CD4-positive, alpha-beta T cell treated with Interleukin-2 at 100 ng/mL for 4 hours (primary cell): ENCODE results near the gene TMEM252.

Experiments
- DNase-seq: peaks from one replicate; pipeline ENCODE4 v3.0.0-alpha.2; 2020; ENCODE audit warnings: low spot score

TMEM252 gene

DNA sequence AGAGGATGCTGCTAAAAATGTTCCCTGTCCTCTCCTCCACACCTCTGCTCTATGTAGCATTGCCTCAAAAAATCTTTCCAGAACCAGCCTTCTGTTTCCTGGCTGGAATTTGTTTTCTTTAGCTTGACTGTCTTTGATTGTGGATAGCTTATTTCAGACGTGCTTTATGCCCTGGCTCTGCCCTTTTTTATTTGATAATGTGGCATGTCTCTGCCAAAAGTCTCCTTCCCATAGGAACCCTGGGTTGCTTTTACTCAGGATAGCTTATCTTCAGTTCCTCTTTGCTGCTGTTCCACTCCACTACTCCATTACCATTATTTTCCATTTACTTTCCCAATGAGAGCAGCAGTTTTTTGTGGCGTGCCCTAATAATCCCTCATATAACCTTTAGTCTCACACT lies 885 bp upstream of the TMEM252 start:
- DNase-seq = no peak

DNA sequence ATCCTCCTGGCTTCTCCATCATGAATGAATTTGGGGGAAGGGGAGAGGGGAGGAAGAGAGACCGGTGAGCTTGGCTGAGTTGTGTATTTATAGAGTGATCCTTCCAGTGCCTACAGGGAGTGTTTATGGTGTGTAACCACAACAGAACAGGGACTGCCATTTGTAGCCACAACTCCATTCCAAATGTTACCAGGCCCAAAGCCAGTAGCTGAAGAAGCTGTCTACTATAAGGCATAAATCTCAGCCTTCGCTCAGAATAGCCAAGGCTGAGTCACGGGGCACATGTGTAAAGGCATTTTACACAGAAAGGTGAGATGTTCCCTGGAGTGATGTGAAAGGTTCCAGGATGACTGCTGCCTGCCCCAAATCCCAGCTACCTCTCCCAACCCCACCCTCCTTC lies 2.5 kb downstream of the TMEM252 start:
- DNase-seq = no peak

DNA sequence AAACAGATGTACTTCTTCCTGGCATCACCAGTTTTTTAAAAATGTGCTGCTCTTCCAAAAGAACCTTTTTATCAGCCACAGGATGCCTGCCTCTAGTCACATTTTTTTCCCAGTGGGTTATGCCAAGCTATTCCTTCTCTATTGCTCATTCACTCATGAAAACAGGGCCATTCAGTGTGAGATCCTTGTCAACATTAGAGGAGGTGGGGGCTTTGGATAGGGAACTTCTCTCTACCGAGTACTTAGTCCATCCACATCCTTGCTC lies 3.1 kb downstream of the TMEM252 start:
- no peak for DNase-seq

DNA sequence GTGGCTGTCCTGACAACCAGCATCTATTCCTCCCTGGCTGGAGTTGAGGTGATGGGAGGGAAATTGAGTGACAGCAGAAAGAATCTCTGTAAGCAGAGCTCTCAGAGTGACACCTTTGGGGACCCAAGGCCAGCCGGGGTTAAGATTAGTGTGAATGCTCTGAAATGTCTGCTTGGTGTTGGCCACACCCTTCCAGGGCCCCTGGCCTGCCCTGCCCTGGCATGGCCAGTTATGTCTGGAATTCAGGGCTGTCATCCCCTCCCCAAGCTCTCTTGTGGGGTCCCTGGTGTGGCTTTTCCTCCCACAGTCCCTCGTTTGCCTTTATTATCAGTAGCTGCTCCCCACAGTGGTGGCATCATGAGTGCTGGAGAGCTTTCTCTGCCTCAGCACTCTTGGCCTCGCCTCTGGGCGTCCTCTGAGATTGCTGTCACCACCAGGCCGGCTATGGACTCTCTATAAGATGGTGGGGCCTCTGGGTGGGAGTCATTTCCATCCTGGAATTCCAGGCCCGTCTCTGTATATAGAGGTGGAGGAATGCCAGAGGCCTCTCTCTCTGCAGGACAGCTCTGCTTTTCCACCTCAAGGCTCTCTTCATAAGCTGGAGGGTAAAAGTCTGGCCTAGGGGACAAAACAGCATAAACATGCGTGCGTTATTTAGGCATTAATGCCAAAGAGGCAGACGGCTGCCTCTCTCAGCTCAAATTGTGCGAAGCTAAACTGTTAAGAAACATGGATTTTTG lies 3.6 kb downstream of the TMEM252 start:
- no peak for DNase-seq

DNA sequence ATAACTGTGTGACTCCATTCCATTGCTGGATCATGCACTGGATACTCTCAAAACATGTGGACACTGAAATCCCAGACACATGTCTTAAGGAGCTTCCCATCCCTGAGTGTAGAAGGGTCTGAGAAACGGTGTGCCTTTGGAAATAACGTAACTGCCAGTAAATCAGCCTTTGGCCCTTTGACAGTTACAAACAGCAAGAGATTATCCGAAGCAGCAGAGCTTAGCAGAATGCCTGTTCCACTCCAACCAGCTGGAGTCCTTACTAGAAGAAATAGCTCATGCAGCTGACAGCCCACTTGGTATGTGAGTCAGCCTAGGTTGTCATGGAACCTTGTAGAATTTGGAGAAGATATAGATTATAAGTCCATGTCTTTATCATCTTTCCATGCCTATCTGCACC lies 7.0 kb downstream of the TMEM252 start:
- DNase-seq = no peak

DNA sequence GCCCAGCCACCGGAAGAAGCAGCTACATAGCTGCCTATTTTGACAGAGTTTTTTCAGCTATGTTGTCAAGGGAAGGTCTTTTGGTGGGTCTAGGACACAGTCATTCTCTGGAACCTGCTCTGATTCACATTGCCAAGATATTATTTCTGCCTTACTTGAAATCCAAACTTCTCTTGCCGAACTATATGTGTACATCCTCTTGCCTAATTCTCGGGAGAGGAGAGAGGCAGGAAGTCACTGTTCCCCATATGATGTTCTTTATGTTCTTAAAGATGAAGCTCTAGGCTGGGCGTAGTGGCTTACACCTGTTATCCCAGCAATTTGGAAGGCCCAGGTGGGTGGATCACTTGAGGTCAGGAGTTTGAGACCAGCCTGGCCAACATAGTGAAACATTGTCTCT lies 8.6 kb downstream of the TMEM252 start:
- DNase-seq = no peak

DNA sequence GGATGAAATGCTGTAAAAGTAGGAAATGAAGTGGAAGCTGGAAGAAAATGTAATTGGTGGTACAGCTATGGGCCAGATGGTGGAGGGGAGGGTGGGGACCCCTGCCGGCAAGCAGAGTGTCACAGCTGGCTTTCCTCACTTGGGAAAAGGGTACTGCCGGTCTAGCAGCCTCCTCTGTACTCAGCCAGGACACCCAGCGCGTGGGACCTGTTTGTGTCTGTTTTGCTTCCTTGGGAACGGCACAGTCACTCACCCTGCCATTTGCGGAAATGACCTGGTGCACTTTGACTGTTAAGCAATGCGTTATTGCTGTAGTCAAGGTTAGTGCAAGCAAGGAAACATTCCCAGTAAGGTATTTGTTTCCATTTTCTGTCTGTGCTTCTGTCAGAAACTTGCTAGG lies 10.1 kb downstream of the TMEM252 start:
- no peak for DNase-seq

DNA sequence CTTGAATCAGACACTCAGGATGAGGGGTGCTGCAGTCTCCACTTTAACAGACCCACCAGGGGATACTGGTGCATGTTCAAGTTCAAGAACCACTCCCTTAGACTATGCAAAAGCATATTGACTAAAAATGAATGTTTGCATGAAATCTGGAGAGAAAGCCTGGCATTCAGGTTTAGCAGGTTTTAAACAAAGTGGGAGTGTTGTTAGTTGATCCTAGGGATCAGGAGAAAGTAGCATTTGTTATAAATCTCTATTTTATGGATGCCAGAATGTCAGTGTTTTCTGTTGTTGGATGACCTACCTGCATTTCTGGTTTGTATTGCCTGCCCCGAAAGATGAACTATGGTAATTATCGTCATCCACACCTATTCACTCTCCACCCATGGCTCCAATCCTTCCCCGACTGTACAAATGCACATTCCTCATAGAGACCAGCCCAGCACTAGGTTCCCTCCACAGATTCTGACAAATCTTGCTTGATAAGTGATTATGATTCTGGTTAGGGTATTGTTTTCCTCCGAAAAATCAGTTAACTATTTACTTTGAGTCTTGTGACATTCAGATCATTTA lies 17.2 kb downstream of the TMEM252 start:
- DNase-seq = no peak

DNA sequence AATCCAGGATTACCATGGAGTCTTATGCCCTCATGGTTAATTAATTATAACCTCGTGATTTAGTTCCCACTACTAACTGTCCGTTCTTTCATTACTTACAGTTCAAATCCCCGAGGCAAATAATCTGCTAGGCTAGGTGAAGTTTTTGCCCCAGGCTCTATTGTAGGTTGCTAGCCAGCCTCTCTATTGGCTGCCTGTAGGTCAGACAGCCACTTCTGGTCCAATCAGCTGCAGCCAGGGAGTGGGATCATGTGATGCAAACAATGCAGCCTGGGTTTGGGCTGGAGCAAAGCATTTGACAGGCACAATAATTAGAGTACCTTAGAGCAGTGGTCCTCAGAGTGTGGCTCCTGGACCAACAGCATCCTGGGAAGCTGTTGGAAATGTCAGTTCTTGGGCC lies 17.7 kb downstream of the TMEM252 start:
- DNase-seq = no peak

DNA sequence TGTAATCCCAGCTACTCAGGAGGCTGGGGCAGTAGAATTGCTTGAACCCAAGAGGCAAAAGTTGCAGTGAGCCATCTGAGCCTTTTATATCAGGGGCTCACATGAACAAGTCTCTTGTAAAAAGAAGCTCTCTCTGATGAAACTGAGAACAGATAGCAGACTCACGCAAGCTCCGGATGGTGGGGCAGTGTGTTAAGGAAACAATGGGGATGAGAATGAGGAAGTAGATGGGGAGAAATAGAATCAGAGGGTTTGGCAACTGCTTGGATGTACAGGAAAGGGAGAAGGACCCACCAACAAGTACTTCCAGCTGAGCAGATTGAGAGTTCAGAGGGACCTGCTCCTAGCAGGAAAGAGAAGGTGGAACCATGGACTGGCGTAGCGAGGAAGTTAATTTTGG lies 18.6 kb downstream of the TMEM252 start:
- no peak for DNase-seq

DNA sequence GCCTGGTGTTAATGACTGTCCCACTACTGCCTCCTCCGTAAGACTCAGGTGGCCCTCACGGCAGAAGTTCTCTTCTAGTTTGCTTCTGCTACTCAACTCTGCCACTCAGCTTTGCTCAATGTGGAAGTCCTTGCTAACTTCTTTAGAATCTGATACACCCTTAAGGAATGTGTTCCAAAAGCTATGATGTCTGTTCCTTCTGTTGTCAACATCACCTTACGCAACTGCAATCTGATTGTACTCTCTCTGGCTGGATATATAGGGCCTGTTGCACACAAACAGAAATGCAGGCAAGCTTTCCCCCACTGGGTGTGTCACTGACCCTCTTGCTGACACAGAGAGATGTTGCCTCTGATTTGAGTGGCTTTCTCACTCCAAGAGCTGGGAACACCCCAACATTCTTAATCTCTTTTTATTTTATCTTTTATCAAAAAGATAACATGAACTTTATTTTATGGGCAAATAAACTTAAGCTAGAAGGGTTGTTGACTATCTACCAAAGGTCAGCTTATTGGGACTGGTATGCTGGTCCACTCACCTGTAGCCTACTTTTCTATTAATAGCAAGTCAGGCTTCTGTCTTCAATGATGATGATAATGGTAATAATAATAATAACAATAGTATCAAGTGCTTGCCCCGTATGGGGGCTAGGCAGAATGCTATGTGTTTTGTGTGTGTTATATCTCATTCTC lies 25.2 kb downstream of the TMEM252 start:
- DNase-seq = no peak

DNA sequence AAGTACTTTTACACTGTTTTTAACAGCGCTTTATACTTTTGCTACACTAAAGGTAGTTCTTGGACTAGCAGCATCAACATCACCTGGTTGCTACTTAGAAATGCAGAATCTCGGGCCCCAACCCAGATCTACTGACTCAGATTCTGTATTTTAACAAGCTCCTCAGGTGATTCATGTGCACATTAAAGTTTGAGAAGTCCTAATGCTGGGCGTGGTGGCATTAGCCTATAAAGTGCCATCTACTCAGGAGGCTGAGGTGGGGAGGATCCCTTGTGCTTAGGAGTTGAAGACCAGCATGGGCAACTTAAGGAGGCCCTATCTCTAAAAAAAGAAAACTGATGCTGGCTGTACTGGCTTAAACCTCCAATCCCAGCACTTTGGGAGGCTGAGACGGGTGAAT lies 26.7 kb downstream of the TMEM252 start:
- DNase-seq = no peak

DNA sequence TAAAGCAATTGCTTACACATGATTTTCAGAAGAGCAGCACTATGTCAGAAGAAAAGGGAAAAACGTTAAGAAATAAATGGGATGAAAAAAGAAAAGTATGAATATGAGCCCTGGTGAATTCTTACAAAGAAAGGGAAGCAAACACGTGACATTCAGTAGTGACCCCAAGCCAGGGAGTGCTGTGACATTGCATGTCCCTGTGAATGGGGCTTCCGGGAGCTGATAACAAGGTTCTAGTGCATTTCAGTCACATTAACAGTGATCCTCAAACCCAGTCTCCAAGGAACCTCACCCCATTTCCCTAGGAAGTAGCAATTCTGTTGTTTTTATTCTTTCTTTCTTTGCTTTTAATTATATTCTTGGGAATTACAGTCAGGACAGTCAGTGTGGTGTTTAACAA lies 27.3 kb downstream of the TMEM252 start:
- DNase-seq = no peak

DNA sequence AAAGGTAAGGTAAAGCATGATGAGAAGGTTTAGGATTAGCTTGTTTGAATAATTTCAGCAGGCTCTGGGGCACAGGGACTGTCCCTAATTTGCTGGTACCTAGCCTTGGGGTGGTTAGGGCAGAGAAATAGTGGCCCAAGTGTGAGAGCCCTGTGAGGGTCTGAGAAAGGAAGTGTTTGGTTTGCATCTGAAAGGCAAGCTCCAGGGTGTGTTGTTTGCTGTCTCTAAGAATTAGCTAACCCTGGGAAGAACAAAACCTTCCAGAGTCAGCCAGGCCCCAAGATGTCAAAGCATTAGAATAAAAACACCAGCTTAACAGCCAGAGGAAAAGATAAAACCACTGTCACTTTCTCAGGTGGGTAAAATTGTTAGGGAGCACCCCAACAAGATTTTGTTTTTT lies 31.0 kb downstream of the TMEM252 start:
- no peak for DNase-seq

DNA sequence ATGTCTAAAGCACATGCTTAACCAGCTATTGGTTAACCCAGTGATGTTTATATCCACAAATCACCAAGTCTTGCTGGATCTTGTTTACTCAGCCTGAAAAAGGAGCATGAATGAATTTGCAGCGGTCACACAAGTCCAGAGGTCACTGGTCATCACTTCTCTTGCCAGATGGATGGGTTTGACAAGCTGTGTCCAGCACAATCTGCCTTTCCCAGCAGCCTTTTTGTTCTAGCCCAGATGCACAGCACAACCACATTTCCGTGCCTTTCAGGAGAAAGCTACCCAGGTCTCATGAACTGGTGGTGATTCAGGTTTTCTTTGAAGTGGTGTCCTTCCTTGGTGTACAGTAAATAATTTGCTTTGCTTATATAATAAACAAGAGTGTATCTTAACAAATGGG lies 32.1 kb downstream of the TMEM252 start:
- DNase-seq = no peak

DNA sequence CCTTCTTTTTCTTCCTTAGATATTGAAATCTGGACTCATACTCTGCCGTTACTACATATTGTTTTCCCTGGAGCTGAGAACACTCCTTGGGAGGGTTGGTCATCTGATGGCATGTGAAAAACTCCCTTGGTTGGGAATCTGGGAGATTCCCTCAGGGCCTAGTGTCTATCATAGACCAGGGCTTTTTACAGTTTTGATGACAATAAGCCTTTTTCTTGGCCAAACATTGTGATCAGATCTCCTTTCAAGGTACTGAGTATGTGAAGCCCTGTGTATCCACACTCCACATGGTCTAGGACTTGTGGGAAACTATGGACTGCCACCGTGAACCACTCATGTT lies 32.9 kb downstream of the TMEM252 start:
- DNase-seq = no peak

DNA sequence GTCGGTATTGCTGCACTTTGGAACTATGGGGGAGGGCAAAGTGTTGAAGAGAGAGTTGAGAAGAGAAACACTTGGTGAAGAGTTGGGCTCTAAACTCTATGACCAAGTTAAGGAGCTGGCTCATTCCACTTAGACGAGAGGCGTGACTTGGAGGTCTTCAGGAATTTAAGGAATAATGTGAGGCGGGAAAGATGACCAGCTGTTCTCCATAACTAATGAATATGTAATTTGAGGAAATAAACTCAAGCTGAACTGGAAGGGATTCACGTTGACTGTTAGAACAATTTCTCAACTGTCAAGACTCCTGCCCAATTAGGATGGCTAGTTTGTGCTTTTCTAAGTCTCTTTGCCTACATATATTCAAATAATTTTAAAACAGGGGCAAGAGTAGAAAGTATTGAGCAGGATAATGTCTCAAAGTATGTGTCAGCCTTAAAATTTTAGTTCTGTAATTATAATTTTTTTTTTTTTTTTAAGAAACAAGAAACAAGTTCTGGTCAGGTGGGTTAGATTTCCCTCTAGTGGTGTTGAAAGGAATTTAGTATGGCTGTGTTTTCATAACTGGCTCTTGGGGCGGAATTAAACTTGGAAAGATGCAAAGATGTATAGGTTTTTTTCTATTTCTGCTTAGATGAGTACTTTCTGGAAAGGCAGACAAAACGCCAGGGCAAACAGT lies 33.4 kb downstream of the TMEM252 start:
- no peak for DNase-seq

DNA sequence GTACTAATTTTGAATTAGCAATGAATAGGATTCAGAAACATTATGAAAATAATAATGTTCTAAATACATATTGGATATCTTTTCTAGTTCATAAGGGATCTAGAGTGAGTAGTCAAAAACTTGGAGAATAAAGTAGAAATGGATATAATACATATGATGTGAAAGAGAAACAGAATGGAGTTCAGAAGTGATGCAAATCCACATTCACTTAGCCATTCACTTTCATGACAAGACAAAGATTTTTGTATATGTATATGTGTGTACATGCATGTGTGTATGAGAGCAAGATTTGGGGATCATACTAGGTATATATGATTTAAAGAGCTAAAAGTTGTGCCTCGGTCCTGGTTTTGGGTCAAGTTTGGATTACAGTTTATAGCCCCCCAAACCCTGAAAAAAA lies 34.1 kb downstream of the TMEM252 start:
- no peak for DNase-seq

DNA sequence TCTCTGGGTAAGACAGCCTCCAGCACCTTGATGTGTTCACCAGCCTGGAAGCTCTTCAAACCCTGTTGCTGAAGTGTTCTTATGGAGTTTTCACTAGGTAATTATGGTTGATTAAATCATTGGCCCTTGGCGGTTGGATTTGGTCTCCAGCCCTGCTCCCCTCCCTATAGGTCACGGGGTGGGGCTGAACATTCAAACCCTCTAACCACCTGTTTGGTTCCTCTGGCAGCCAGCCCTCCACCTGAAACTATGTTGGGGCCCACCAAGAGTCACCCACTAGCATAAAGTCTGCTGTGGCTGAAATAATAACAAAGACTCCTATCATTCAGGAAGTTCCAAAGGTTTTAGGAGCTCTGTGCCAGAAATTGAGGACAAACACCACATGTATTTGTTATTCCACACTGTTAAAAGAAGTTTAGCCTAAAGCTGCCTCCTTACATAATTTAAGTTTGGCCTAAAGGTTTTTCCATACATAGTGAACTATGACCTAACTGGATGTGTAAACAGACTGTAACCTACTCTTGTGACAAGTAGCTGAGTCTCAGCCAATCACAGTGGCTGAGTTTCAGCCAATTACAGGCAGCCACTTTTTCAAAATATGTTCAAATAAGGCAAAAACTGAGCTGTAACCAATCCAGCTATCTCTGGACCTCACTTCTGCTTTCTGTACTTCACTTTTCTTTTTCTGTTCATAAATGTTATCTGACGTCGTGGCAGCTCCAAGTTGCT lies 34.8 kb downstream of the TMEM252 start:
- no peak for DNase-seq

DNA sequence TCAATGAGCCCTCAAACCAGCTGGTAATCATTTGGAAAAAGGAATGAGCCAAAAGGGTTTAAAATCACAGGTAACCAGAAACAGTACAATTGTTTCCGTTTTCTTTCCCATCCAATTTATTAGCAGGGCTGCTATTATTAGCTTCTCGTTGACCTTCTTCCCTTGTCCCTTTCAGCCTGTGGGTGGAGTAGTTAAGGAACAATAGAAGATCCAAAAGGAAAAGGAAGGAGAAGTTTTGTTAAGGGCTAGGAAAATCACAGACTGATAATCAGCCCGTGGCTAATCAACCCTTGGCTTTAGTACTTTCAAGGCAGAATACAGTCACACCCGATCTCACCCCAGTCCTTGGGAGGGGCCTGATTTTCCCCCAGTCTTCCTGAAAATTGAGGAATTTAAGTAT lies 38.4 kb downstream of the TMEM252 start:
- DNase-seq = no peak

DNA sequence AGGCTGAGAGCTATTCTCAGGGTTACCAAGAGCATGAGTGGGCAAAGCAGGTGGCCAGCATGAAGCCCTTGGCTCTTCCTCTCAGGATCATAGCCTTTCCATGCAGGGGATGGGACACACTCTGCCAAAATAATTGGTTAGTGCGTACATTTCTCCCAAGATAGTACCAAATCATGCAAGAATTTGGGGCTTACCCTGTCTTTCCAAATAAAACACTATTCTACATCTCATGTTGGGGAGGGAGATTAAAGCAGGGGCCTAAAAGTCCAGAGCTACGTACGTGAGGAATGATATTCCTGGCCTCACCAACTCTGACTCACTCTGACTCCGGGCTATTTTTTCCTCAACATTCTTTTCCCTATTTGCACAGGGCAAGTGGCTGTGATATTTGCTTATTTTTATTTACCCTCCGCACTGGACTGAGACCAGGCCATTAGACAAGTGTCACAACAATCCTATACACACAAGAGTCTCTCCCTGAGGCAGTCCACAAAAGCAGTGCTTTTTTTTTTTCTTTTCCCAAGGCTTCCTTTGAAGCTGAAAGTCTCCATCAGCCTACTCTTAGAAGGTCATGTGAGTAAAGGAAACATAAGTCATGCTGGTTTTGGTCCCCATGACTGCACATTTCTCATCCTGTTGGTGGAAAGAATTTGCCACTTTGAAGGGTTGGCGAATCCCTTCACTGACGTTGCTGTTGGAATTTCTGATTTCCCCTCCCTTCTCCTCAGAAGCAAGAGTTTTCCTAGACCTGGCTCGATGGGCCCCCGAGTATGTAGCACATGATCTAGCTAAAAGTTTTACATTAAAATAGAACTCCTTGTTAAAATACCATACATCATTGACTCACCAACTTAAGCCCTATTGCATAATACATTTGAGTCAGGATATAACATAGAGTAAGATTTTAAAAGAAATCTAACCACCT lies 40.0 kb downstream of the TMEM252 start:
- DNase-seq = no peak

DNA sequence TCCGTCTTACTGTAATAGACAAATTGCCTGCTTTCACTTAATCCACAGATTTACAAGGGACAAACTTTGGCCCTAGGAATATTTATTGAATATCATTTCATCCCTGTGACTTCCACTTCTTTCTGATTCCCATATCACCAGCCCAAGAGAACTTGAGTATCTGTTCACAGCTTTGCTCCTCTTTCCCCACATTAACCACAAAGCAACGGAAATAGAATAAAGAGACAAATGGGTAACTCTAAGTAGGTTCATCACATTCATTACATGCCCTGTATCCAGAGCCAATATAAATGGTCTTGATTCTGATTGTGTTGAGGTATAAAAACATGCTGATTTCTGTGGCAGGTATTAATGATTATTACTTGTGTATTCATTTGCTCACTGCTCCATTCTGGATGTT lies 41.9 kb downstream of the TMEM252 start:
- DNase-seq = no peak
